SH-SY5Y (cell line): ENCODE measurements around the gene LSAMP.

Experiments
- GATA2 ChIP-seq: IDR thresholded peaks from 2 replicates; pipeline ENCODE4 v1.6.1; 2011; ENCODE audit warnings: mild to moderate bottlenecking, low read depth, low read length
- GATA3 ChIP-seq: IDR thresholded peaks from 2 replicates; pipeline ENCODE4 v1.6.1; 2011; ENCODE audit warnings: low read depth, mild to moderate bottlenecking, low read length, moderate library complexity

Gene LSAMP

GRCh38 chr3:116033516-116033915 lies 411.8 kb downstream of the LSAMP start:
- TF ChIP-seq GATA2 (no peak), GATA3 (no peak)

DNA sequence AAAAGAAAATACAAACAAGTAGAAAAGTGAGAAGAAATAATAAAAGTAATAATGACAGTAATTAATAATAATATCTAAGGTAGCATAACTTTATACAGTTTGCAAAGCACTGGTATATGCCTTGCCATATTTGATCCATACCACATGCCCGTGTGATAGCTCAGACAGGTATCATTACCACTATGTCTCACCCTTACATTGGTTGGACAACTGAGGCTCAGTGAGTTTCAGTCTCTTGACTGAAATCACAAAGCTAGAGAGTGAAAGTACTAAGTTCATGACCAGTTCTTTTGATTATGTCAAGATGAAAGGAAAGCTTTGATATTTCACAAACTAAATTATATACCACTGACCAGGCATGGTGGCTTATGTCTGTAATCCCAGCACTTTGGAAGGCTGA lies 413.1 kb downstream of the LSAMP start:
- TF ChIP-seq GATA2: no peak

DNA sequence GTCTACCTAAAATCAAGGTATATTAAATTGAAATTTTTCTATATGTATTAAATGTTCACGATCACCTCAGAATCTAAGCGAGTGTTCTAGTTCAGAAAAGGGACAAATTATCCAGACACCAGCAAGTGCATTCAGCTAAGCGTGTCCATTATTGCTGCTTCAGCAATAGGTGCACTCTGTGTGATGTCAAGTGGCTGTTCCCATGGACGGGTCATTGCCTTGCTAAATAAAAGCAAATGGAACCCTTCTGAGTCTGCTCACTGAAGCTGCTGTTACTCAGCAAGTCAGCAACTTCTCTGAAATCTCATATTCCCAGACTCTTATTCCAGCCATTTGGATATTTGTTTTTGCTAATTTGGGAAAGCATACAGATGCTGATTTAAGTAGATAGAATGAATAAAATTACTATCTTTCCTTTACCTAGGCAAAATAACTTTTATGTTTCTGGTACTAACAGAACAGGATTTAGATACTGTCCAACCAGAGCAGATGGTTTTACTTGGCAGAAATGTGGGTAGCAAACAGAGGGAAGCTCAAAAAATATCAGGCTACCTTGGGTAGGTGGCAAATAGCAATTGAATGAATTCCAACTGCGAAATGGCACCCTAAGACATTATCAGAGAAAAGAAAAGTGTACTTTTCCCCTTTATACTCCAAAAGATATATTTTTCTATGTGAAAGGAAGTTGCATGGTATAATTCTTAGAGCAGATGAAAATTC lies 415.0 kb downstream of the LSAMP start:
- TF ChIP-seq GATA3 (no peak), GATA2 (no peak)

GRCh38 chr3:116029266-116029665 lies 416.0 kb downstream of the LSAMP start:
- TF ChIP-seq GATA3: no peak
- TF ChIP-seq GATA2: no peak

GRCh38 chr3:116028157-116028556 lies 417.1 kb downstream of the LSAMP start:
- TF ChIP-seq GATA3 (no peak), GATA2 (no peak)

DNA sequence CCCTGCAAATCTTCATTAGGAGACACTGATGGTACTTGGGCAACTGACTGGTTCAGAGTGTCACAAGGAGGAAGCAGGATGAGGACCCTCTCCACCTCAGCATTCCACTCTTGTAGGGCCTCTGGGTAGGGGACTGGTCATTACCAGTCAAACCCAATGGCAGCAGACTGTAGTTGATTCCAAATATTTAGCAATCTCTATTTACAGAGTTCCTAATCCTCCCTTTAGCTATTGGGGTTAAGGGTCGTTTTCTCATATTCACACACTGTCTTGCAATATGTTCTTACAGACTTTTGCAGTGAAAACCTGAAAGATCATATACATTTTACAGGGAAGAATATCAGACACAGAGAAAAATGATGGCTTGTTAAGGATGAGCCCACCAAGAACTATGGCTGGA lies 424.3 kb downstream of the LSAMP start:
- TF ChIP-seq GATA2 (no peak), GATA3 (no peak)

GRCh38 chr3:116020495-116020894 lies 424.8 kb downstream of the LSAMP start:
- no peak for TF ChIP-seq GATA3

- no peak for TF ChIP-seq GATA2
- no peak for TF ChIP-seq GATA3
Observed at GRCh38 chr3:116019254-116019763, 426.0 kb downstream of the LSAMP start.

DNA sequence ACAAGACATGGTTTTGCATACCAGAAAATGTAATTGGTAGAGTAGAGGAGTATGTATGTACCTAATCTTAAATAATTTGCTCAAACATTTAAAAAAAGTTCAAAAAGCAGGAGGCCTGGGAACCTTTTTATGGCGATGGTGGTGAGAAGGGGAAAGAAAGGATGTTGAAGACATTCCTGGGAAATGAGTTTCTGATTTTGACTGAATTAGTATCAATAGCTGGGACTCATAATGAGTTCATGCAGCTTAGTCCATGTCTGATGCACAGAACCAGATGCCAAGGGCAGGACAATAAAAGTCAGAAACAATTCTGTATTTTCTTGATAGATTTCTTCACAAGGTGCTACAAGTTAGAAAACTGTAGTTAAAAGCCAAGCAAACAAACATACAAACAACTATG lies 426.6 kb downstream of the LSAMP start:
- TF ChIP-seq GATA3 (no peak), GATA2 (no peak)

- TF ChIP-seq GATA2 (no peak), GATA3 (no peak)
Observed at GRCh38 chr3:116015931-116016330, 429.4 kb downstream of the LSAMP start.

- TF ChIP-seq GATA3 (no peak), GATA2 (no peak)
Observed at GRCh38 chr3:116007000-116007399, 438.3 kb downstream of the LSAMP start.

DNA sequence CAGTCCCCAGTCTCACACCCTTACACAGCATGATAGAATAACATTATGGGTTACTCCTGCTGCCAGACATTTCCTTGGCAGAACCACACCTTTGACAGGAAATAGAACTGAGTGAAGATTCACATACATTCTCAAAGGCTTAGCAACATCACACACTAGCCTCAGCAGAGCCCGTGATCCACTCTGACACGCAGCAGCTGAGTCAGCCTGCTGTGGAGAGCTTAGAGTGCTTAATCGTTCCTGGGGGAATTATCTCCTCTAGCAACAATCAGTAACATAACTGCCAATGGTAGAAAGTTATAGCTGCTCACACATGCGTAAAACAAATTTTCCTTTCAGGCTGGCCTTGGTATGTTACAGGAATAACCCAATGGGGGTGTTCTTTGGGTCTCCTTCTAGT lies 439.9 kb downstream of the LSAMP start:
- TF ChIP-seq GATA3 (no peak), GATA2 (no peak)

- TF ChIP-seq GATA3 (no peak), GATA2 (no peak)
Observed at GRCh38 chr3:116002235-116002634, 443.1 kb downstream of the LSAMP start.

DNA sequence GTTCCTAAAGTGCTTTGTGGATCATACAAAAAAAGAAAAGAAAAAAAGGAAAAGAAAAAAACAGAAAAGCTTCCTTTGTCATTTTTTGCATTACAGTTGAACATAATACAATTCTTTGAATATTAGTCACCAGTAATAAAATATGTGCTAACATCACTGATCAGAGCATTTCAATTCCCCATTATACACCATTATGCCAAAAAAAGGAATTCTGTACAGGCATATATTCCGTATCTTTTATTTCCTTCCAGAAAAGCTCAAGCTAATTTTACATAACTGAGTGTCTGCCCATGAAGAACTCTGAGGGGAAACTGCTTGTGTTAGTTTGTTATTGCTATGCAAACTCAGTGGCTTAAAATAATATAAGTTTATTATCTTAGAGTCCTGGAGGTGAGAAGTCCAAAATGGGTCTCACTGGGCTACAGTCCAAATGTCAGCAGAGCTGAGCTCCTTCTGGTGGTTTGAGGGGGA lies 444.1 kb downstream of the LSAMP start:
- TF ChIP-seq GATA3 (no peak), GATA2 (no peak)

GRCh38 chr3:116000311-116000710 lies 445.0 kb downstream of the LSAMP start:
- TF ChIP-seq GATA3: no peak
- no peak for TF ChIP-seq GATA2

DNA sequence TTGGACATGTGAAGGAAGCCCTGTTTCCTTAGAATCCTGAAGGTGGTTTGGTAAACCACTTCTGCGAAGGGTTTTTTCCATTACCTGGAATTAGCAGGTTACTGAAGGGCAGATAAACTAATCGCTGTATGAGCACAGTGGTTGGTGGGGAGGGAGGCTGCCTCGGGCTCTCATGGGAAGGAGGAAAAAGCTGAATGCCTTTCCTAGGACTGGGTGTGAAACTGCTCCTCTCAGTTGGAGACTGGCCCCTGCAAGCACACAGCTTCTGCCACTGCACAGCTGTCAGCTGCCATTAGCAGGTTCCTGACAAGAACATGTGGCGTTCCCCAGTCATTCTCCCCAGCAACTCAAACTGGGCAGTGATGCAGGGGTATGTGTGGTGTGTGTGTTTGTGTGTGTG lies 445.7 kb downstream of the LSAMP start:
- no peak for TF ChIP-seq GATA2
- no peak for TF ChIP-seq GATA3
